A673 (cell line): ENCODE measurements around the gene HDDC2. TPM values are rescaled to one million over a fixed set of nuclear protein-coding genes. Genes with fewer than 3 reads are reported as not detected.

Experiments
- BruUV-seq: library from RNA; stranded (reverse); fragments of 400-500 nt; replicated peaks from 2 replicates; lab custom pipeline; 2021; lab: Mats Ljungman, UMichigan
- CTCF ChIA-PET: fragments of 300-600 bp; sonication (Branson Sonifier 250); formaldehyde crosslinking; loops from one replicate; lab custom pipeline; 2022; ENCODE audit warnings: antibody characterized with exemption; lab: Charles Lee
- POLR2A ChIA-PET: fragments of 300-600 bp; sonication (Branson Sonifier 250); formaldehyde crosslinking; loops from one replicate; lab custom pipeline; 2022; ENCODE audit warnings: antibody characterized with exemption; ENCODE audit not compliant: low non-redundant PET; lab: Charles Lee
- DNase-seq: peaks from one replicate; pipeline ENCODE4 v3.0.0-alpha.2; 2015; ENCODE audit warnings: low spot score
- H3K27ac ChIP-seq: fragments of 200-600 bp; sonication (generic); 2 replicates; pipeline ENCODE4 v1.5.1; 2016; ENCODE audit warnings: mixed run types, low read depth, mild to moderate bottlenecking, mixed read lengths, antibody characterized with exemption, low read length; ENCODE audit not compliant: poor library complexity, severe bottlenecking
- H3K27me3 ChIP-seq: fragments of 200-600 bp; sonication (generic); replicated peaks from 2 replicates; pipeline ENCODE4 v1.6.1; 2017; ENCODE audit warnings: mixed run types, low read depth, mild to moderate bottlenecking, mixed read lengths, antibody characterized with exemption, low read length; ENCODE audit not compliant: insufficient read depth, poor library complexity
- H3K36me3 ChIP-seq: fragments of 200-600 bp; sonication (generic); 2 replicates; pipeline ENCODE4 v1.6.1; 2016; ENCODE audit warnings: mixed run types, mild to moderate bottlenecking, mixed read lengths, antibody characterized with exemption, low read length; ENCODE audit not compliant: insufficient read depth, poor library complexity, severe bottlenecking
- H3K4me1 ChIP-seq: fragments of 200-600 bp; sonication (generic); 2 replicates; pipeline ENCODE4 v1.6.1; 2017; ENCODE audit warnings: mixed run types, mild to moderate bottlenecking, mixed read lengths, antibody characterized with exemption, low read length; ENCODE audit not compliant: insufficient read depth, poor library complexity, severe bottlenecking
- H3K4me3 ChIP-seq: fragments of 200-600 bp; sonication (generic); 2 replicates; pipeline ENCODE4 v1.5.1; 2016; ENCODE audit warnings: low read depth, mixed run types, mild to moderate bottlenecking, mixed read lengths, low read length; ENCODE audit not compliant: poor library complexity, severe bottlenecking
- H3K9me3 ChIP-seq: fragments of 200-600 bp; sonication (generic); 2 replicates; pipeline ENCODE4 v1.6.1; 2016; ENCODE audit warnings: mixed run types, low read depth, mild to moderate bottlenecking, mixed read lengths, antibody characterized with exemption, low read length; ENCODE audit not compliant: poor library complexity, severe bottlenecking
- EZH2 ChIP-seq: fragments of 200-600 bp; sonication (generic); IDR thresholded peaks from 2 replicates; pipeline ENCODE4 v1.6.1; 2017; ENCODE audit warnings: borderline replicate concordance, low read depth, mild to moderate bottlenecking, mixed read lengths, antibody characterized with exemption, low read length; ENCODE audit not compliant: poor library complexity, severe bottlenecking
- intact Hi-C: fragments of 100-400 bp; cut with micrococcal nuclease; formaldehyde crosslinking; loops from one replicate; pipeline ENCODE4 v1.10.0; 2022; ENCODE audit not compliant: unreplicated experiment
- total RNA-seq: library from RNA; stranded (reverse); gene quantifications from 2 replicates; pipeline ENCODE4 v1.2.3, GENCODE V29; 2021
- TF ChIP-seq, protein P1 (sequence below): fragments of 300-800, 200-600 bp; sonication (generic); conservative IDR thresholded peaks from 2 replicates; pipeline ENCODE4 v1.5.1; 2017; ENCODE audit warnings: low read depth, mild to moderate bottlenecking, antibody characterized with exemption, low read length, moderate library complexity, mixed read lengths

The HDDC2 gene
- total RNA-seq, 1 experiment from 2014 or later = 87.6 TPM

DNA sequence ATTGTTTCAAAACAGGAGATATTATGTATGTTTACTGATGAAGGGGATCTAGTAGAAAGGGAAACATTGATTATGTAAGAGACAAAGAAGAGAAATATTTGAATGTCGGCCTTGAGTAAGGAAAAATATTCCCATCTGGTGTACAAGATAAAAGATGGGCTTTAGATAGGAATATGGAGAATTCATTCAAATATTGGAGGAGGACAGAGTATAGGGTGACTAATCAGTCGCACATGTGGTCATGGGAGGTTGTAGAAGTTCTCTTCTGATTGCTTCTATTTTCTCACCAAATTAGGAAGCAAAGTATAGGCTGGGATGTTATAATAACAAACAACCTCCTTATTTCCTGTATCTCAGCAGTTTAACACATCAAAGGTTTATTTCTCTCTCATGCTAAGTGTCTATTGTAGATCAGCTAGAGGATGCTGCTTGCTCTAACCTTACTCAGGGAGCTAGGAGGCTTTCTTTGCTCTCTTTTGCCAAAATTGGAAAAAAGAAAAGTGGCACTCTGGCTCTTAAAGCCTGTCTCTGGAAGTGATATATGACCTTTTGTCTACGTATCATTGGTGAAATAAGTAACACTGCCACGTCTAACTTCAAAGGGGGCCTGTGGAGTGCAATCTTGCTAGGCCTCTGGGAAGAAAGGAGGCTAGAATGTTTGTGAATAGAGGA is 1.2 kb upstream of the HDDC2 start:
- Histone ChIP-seq H3K4me3 (no peak overlapping the region), H3K27me3 (no peaks in the 10 kb centered on the region), H3K27ac (no peak overlapping the region), H3K36me3 (peaks cover 19% of the 10 kb centered on the region), H3K4me1 (peaks cover 14% of the 10 kb centered on the region), H3K9me3 (no peaks in the 10 kb centered on the region)
- no TSS peak for BruUV-seq
- intact Hi-C loops = loop anchor here (10.0 kb wide), 1 partner anchor 338 kb away; the partner anchor contains the start of gene RNF217
- DNase-seq = no peak
- ChIA-PET POLR2A (no interaction called here), CTCF (no interaction called here)
- no peak for TF ChIP-seq EZH2
- TF ChIP-seq, protein P1, sequence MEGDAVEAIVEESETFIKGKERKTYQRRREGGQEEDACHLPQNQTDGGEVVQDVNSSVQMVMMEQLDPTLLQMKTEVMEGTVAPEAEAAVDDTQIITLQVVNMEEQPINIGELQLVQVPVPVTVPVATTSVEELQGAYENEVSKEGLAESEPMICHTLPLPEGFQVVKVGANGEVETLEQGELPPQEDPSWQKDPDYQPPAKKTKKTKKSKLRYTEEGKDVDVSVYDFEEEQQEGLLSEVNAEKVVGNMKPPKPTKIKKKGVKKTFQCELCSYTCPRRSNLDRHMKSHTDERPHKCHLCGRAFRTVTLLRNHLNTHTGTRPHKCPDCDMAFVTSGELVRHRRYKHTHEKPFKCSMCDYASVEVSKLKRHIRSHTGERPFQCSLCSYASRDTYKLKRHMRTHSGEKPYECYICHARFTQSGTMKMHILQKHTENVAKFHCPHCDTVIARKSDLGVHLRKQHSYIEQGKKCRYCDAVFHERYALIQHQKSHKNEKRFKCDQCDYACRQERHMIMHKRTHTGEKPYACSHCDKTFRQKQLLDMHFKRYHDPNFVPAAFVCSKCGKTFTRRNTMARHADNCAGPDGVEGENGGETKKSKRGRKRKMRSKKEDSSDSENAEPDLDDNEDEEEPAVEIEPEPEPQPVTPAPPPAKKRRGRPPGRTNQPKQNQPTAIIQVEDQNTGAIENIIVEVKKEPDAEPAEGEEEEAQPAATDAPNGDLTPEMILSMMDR = no peak

DNA sequence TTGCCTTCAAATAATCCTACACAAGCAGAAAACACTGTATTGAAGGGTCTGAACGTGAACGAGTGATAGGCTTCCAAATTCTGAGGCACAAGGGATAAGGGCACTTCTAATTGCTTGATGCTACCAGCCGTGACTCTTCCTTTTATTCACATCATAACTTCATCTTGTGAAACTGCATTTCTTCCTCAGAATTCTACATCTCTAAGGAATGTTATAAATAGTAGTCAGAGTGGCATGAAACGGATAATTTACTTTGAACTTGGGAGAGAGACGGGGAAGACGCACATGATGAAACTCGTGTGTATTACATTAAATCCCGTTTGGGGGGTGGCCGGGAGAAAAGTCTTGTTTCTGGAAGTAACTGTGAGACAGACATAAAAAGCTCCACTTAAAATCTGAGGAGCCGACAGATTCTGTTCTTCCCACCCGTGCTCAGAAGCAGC is 754 bp downstream of the HDDC2 start:
- Histone ChIP-seq H3K4me3 (peak overlapping the region; percentile 89), H3K36me3 (peaks cover 39% of the 10 kb centered on the region), H3K27ac (peak overlapping the region; percentile 89), H3K9me3 (no peaks in the 10 kb centered on the region), H3K27me3 (no peaks in the 10 kb centered on the region), H3K4me1 (peaks cover 14% of the 10 kb centered on the region)
- POLR2A ChIA-PET = interaction anchor here (0.6 kb wide), 1 partner anchor 478 kb away, joined by 3 read pairs; no protein-coding TSS in a partner anchor
- DNase-seq = no peak
- BruUV-seq = no TSS peak
- CTCF ChIA-PET = interaction anchor here (0.7 kb wide), 1 partner anchor 817 kb away, joined by 3 read pairs; no protein-coding TSS in a partner anchor
- intact Hi-C loops = loop anchor here (2.0 to 10.0 kb wide), 2 partner anchors 146 to 336 kb away; partner anchors contain the start of gene RNF217
- TF ChIP-seq, protein P1 = no peak
- no peak for TF ChIP-seq EZH2

- intact Hi-C loops = no loop called here
- ChIA-PET POLR2A (no interaction called here), CTCF (no interaction called here)
- Histone ChIP-seq H3K4me1 (peaks cover 14% of the 10 kb centered on the region), H3K36me3 (peaks cover 47% of the 10 kb centered on the region), H3K9me3 (no peaks in the 10 kb centered on the region), H3K27me3 (no peaks in the 10 kb centered on the region), H3K27ac (no peak overlapping the region), H3K4me3 (no peak overlapping the region)
- no peak for DNase-seq
- BruUV-seq = no TSS peak
- TF ChIP-seq, protein P1 = no peak
- TF ChIP-seq EZH2 = no peak
Observed at GRCh38 chr6:125299257-125299656, 2.5 kb downstream of the HDDC2 start.
